ENCODE measurements around the gene IL9. TPM values are rescaled to one million over a fixed set of nuclear protein-coding genes. Genes with fewer than 3 reads are reported as not detected.
A peak's percentile ranks its signal among the peaks of the same experiment; 100 is the strongest.

Gene IL9
- total RNA-seq (2016; rRNA removed; fragmentation: Illumina TruSeq; extraction: Trizol) (not detected in 2 replicates), polyA plus RNA-seq (2011; rRNA removed) (not detected in 2 replicates), polyA minus RNA-seq (2011; rRNA and poly(A)+ RNA removed; ENCODE audit: low replicate concordance) (not detected in 2 replicates), Bru-seq, nascent RNA (not detected), BruChase-seq, experiment 1, labeled RNA remaining after a 6-hour chase (not detected), BruChase-seq, experiment 2, labeled RNA remaining after a 2-hour chase (not detected)
- total RNA-seq (2016; cell fraction: cytosol; rRNA removed; fragmentation: Illumina TruSeq; extraction: Trizol; ENCODE audit: low read depth), result not detected in 2 replicates
- not detected in 2 replicates for total RNA-seq (2016; cell fraction: insoluble cytoplasmic fraction; rRNA removed; fragmentation: Illumina TruSeq; extraction: Trizol)
- not detected in 2 replicates for total RNA-seq (2016; cell fraction: membrane; rRNA removed; fragmentation: Illumina TruSeq; extraction: Trizol)
- total RNA-seq (2016; cell fraction: nucleus; rRNA removed; fragmentation: Illumina TruSeq; extraction: Trizol), result not detected in 2 replicates
- not detected in 2 replicates for polyA plus RNA-seq (2011; cell fraction: cytosol; rRNA removed)
- polyA plus RNA-seq (2011; cell fraction: nucleus; rRNA removed), result not detected in 2 replicates
- polyA plus RNA-seq (2012), result not detected in 2 replicates
- polyA plus RNA-seq (2016; cell fraction: cytosol; fragmentation: Illumina TruSeq; extraction: Trizol; ENCODE audit: low read depth), result not detected in 2 replicates
- polyA plus RNA-seq (2016; cell fraction: insoluble cytoplasmic fraction; fragmentation: Illumina TruSeq; extraction: Trizol; ENCODE audit: low read depth), result not detected in 2 replicates
- not detected in 2 replicates for polyA plus RNA-seq (2016; cell fraction: membrane; fragmentation: Illumina TruSeq; extraction: Trizol; ENCODE audit: low read depth)
- polyA plus RNA-seq (2016; cell fraction: nucleus; fragmentation: Illumina TruSeq; extraction: Trizol; ENCODE audit: insufficient read depth, low read depth), result not detected in 2 replicates
- not detected in 2 replicates for polyA minus RNA-seq (2011; cell fraction: cytosol; rRNA and poly(A)+ RNA removed)
- polyA minus RNA-seq (2011; cell fraction: nucleus; rRNA and poly(A)+ RNA removed), result not detected in 2 replicates
- long read RNA-seq, experiment 1, result 0 reads
- long read RNA-seq, experiment 2, result 0 reads

DNA sequence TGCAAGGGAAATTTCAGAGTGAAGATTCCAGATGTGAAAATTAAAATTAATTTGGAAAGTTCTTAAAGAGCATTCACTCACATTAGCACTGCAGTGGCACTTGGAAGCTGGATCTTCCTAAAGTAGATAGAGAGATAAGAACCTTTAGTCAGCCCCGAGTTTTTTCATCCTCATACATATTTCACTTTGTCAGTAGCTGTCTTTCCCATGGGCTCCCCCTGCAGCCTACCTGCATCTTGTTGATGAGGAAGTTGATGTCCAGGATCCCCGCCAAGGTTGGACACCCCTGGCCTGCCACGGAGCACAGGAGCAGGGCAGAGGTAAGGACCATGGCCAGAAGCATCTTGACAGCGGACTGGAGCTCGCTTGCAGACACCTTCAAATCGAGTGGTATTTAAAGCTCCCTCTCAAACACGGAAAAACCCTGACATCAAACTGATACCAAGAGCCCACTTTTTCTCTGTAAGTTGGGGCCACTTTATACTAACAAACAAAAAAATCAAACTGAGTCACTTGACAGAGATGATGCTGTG lies at the start of gene IL9:
IL9 (minus strand) TSS at position 368 of the 533 bp plus-strand sequence; CDS start at position 343, 25 bp downstream.
- H3K27me3 ChIP-seq (ENCODE audit: control insufficient read depth in 1 of 2, insufficient read depth in 2 of 2, low read length in 2 of 2), result peaks cover 0 to 14% of the 10 kb centered on the region in 2 experiments; a peak in 3 of 5 replicates
- no peak for DNase-seq (ENCODE audit: low spot score)
- ChIA-PET POLR2A (no interaction called here), CTCF (ENCODE audit: low intra/inter-chr PET ratio, low total read pairs) (no interaction called here)
- no peaks in the 10 kb centered on the region for H3K79me2 ChIP-seq (ENCODE audit: insufficient read depth, low read length)
- 23% methylated on average over 7 of the region's 7 CpGs for WGBS (ENCODE audit: low lambda C conversion rate)
- in situ Hi-C loops (cut with HindIII; ENCODE audit: extremely low pct_ligation_motif_present, low pct_unique_long_range_greater_than_20kb) (no loop called here), intact Hi-C loops (cut with micrococcal nuclease; ENCODE audit: unreplicated experiment) (loop anchor here (2.0 kb wide), 1 partner anchor 93 kb away; no protein-coding TSS in a partner anchor)
- no TSS peak for BruUV-seq (replicated peaks)
- peaks cover 16% of the 10 kb centered on the region for H3K4me1 ChIP-seq (ENCODE audit: insufficient read depth, low read length)
- TF ChIP-seq ADNP (CRISPR knock-in tag; IDR thresholded peaks at IDR 0.05) (no peak), TMF1 (CRISPR knock-in tag; IDR thresholded peaks at IDR 0.05; ENCODE audit: low read depth) (no peak), MXD4 (CRISPR knock-in tag; IDR thresholded peaks at IDR 0.05) (no peak), CEBPB (IDR thresholded peaks at IDR 0.05; ENCODE audit: borderline replicate concordance, low read depth, low read length) (no peak), ONECUT2 (CRISPR knock-in tag; IDR thresholded peaks at IDR 0.05) (no peak), GATAD1 (CRISPR knock-in tag; IDR thresholded peaks at IDR 0.05) (no peak), DNMT3B (CRISPR knock-in tag; conservative IDR thresholded peaks at IDR 0.05) (no peak), ZNF790 (CRISPR knock-in tag; IDR thresholded peaks at IDR 0.05; ENCODE audit: borderline replicate concordance) (no peak), ZNF17 (CRISPR knock-in tag; IDR thresholded peaks at IDR 0.05) (no peak)
- no peak within 1 kb of the TSS for H3K27ac ChIP-seq (ENCODE audit: extremely low read length, insufficient read depth, low read length)
- ATAC-seq, result peak; percentile 31; the same call in 1 of the 3 replicates
- H4K20me1 ChIP-seq (ENCODE audit: insufficient read depth, low read length), result no peaks in the 10 kb centered on the region
- H3K36me3 ChIP-seq (replicated peaks in 1 of 2; ENCODE audit: control insufficient read depth in 1 of 2, insufficient read depth in 2 of 2, low read length in 2 of 2), result no peaks in the 10 kb centered on the region
- no peaks in the 10 kb centered on the region for H3K9me3 ChIP-seq (ENCODE audit: low read length)
- H3K4me2 ChIP-seq (ENCODE audit: low read depth, low read length), result no peak within 1 kb of the TSS
- no peak within 1 kb of the TSS for H2AFZ ChIP-seq (ENCODE audit: low read length)
- no peak within 1 kb of the TSS for H3K9ac ChIP-seq (ENCODE audit: insufficient read depth, low read depth, low read length)
- no peak within 1 kb of the TSS for H3K4me3 ChIP-seq (replicated peaks in 1 of 3; ENCODE audit: insufficient read depth in 1 of 3, low read depth in 2 of 3, low read length in 3 of 3)
- no peak for FAIRE-seq
